HG02840 (cell line): Measurements from ENCODE around the gene VSX1.
A peak's percentile ranks its signal among the peaks of the same experiment; 100 is the strongest.

Experiments
- ATAC-seq: cut with Tn5 transposase; IDR thresholded peaks from one replicate; pipeline ENCODE4 v1.9.1; 2021; ENCODE audit warnings: mild to moderate bottlenecking, moderate library complexity, moderate number of reproducible peaks; ENCODE audit not compliant: unreplicated experiment, low FRiP score

Gene VSX1

GRCh38 chr20:25042531-25043498 lies 39.1 kb downstream of the VSX1 start:
- ATAC-seq, result peak; percentile 91

DNA sequence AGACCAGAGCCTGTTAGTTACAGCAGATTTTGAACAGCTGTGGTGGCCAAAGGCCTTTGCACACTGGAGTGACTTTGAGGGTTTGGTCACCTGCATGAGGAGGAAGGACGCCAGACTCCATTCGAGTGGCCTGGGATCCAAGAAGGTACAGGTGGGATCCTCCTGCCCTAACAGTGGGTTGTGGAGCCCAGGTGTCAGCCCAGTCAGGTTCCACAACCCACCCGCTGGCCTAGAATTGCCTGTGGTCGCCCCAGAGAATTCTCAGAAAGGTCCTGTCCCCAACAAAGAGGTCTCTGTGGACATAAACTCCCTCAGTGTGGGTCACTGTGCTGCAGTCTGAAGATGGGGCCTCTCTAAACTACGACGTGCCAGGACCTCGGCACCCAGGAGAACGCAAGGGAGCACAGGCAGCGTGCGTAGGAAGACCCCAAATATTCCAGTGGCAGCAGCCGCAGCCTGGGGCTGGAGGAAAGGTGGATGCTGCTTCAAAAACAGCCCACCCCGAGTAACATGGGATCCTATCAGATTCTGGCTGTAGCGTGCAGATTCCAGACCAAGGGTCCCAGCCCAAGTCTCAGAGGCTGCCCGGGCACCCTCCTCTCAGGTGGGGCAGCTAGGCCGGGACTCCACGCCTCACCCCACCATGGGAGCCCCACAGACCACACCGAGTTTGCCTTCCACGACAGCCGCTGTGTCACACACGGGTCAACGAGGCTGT lies 40.0 kb downstream of the VSX1 start:
- no peak for ATAC-seq

DNA sequence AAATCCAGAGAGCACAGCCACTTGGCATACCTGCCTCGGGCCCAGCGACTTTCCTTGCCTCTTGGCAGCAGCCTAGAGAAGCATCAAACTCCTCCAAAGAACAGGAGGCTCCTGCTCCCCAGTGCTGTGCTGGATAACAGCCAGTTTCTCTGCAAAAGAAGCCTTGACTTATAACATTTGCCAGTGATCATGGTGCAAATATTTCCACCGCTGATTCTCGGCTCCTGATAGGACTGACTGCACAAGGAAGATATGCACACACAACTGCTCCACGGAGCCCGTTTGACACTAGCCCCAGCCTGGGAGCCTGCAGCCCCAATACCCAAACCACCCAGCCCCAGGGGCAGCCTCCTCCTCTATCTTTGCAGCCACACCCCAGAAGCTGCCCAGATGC lies 41.5 kb downstream of the VSX1 start:
- ATAC-seq, result no peak

- no peak for ATAC-seq
Measured at GRCh38 chr20:25039697-25040437, 42.1 kb downstream of the VSX1 start.

- no peak for ATAC-seq
Measured at GRCh38 chr20:25038591-25039015, 43.3 kb downstream of the VSX1 start.

- no peak for ATAC-seq
Measured at GRCh38 chr20:25038103-25038410, 43.9 kb downstream of the VSX1 start.

DNA sequence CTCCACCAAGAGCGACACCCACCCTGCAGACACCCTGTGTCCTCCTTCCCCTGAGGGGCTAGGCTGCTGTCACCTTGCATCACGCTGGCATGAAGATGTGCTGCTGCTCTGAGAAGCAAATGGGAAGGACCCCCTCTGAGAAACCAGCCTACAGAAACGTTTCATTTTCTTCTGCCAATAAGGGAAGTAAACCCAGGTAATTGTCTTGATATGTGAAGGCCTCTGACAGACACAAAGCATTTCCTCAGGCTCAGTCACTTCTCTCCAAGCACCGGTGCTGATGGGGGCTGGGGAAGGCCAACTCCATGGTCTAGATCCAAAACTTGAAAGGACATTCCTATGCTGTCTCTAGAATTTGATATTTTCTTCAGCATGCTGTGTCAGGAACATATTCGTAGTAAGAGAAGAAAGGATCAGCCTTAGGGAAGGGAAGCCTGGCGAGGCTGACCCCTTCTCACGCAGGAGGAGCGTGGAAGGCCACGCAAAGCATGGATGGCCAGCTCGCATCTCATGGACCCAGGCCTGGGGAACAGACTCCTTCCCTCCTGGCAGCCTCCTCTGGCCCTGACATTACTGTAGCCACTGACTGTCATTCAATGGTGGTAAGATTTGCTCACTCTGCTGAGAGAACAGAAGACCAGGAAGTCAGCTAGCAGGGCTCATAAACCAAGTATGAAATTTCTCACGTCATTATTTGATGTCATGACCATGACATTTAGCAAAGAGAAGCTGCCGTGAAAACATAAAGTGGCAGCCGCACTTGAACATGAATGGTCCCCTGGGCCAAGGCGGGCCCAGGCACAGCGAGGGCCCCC lies 44.4 kb downstream of the VSX1 start:
- no peak for ATAC-seq

- no peak for ATAC-seq
Measured at GRCh38 chr20:25036331-25036936, 45.5 kb downstream of the VSX1 start.

GRCh38 chr20:25035921-25036320 lies 46.0 kb downstream of the VSX1 start:
- no peak for ATAC-seq

GRCh38 chr20:25033924-25034300 lies 48.0 kb downstream of the VSX1 start:
- ATAC-seq, result no peak

DNA sequence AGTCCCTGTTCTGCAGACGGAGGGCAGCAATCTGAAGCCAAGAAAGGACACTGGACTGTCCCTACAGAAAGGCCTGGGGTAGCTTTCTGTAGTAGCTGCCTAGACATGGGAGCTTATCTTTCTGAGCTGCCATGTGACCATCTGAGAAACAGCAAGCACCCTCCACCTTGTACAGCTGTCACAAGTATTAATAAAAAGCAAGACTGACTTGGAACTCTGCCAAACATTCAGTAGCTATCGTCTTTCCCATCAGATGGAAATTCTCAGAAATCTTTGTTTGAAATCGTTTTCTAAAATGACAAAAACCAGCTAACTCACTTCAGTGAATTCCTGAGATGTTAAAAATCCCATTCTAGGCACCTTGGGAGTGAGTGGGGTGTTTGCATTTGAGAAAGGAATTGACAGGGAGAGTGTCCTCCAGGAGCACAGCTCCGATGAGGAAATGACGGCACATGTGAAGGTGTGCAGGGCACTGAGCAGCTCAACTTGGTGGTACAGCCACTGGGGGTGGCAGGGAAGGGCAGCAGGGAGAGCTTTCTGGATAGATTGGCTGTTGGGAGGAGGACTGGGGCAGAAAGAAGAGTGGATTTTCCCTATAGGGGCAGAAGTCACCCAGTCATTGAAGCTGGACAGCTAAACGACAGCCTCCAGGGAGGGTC lies 48.5 kb downstream of the VSX1 start:
- ATAC-seq, result no peak

DNA sequence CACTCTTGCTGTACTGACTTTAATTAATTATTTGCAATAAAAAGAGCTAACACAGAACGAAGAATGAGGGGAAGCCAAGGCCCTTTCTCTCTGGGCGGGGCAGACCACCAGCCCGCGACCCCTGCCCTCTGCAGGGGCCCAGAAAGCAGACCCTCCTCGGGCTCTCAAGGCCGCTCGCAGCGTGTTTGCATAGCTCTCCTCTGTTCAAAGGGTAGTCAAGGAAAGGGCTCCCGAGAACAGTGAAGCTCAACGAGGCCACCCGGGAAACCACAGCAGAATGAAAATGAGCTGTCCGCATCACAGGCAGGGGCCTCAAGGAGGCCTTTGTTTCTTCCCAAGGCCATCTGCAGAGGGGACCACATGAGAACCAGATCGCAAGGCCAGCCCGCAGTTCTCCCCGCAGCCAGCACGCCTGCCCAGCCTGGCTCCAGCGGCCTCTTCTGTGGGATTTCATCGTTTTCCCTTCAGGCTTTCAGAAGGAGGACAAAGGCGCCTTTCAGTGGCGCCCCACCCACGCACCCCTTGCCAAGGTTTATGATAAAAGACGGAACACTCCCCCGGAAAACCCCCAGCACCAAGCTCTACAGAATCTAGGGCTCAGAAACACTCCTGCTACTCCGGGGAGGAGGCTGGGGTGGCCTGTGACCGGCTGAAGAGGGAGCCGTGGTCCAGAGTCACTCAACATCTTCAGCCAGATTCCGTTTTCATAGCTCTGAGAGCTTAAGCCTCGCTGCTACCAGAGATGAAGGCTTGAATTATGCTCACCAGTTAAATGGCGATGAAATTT lies 49.3 kb downstream of the VSX1 start:
- ATAC-seq, result no peak

DNA sequence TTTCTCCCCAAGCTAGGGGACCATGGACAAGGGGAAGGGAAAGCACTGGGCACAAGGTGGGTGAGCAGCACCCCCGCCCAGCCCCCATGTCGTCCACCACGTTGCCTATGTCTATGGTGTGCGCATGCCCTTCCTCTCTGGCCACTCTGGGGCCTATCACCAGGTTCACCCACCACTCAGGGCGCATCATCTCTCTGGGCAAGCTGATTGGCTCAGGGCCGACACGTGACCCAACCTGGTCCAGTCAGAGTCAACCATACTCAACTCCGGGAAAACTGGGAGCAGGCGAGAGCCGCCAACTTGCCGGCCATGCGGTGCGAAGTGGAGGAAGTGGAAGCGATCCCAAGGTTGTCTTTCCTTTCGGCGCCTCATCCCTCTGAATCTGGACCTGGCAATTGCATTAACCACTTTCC lies 49.9 kb downstream of the VSX1 start:
- no peak for ATAC-seq

DNA sequence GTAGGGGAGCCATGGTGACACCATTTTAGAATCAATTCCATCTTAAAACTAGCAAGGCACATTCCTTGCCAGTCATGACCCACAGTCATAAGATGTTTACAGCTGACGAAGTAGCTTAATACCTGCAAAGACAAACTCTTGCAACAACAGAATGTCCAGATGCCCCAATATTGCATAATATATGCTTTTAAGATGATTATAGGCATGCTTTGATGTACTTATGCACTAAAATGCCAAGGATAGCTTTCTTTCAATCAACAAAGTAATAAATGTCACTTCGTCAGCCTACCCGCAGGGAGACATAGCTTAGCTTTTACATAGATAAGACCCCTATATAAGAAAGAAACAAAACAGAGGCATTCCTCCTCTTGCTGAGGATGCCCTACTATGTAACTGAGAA lies 50.7 kb downstream of the VSX1 start:
- no peak for ATAC-seq

DNA sequence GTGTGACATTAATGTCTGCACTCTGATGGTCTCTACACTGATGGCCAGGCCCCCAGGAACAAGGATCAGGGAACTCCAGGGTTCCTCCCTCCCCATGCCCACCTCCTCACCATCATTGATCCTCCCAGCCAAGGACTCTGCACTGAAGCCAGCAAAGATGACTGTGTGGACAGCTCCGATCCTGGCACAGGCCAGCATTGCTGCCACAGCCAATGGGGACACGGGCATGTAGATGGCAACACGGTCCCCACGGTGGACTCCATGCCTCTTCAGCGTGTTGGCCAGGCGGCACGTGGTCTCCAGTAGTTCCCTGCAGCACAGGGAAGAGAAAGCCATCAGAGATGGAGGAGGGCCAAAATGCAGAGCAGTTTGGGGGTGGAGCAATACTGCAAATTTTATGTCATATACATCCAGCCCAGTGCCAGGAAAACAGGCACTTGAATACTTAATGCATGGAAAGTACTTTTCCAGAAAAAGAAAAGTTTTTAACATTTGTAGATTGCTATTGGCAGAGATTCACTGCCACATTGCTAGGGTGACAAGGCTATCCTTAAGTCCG lies 51.2 kb downstream of the VSX1 start:
- no peak for ATAC-seq

DNA sequence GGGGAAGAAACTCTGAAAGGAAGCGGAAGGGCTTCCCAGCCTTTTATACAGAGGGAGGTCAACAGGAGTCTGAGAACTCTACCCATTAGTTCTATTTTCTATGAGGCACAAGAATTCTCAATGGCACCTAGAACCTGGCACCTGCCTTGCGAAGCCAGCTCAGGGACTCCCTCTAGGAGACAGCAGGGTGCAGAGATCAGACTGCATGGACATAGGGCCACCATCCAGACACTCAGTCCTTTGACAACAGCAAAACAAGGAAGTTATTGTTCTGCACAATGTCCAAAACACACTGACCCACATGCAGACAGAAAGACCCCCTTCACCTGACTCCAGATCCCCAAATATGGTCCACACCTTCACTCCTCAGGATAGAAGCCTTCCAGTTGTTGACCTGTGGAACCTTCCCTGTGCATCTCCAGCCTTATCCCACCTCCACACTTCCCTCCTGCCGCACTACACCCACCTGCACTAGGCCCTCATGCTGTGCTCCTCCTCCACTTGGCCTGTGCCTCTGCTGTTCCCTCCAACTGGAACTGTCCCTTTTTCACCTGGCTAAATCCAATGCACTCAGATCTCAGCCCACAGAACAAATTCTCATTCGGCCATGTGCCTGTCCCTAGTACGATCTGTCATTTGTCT lies 51.8 kb downstream of the VSX1 start:
- ATAC-seq, result no peak

GRCh38 chr20:25025986-25026605 lies 55.8 kb downstream of the VSX1 start:
- no peak for ATAC-seq
